Measurements from ENCODE around the gene LYZL4.

Gene LYZL4

GRCh38 chr3:42398080-42398479 lies 12.3 kb downstream of the LYZL4 start:
- Histone ChIP-seq H3K36me3 (no peaks in the 10 kb centered on the region), H3K9me3 (ENCODE audit: severe bottlenecking) (peaks cover 2% of the 10 kb centered on the region), H3K27ac (no peak overlapping the region), H3K4me3 (ENCODE audit: low read depth, low read length) (no peak overlapping the region), H3K27me3 (ENCODE audit: insufficient read depth, low read depth, severe bottlenecking) (no peaks in the 10 kb centered on the region)
- DNase-seq: peak; percentile 76
- TF ChIP-seq CTCF (IDR thresholded peaks at IDR 0.05; ENCODE audit: low read depth, low read length): no peak

- H3K27me3 ChIP-seq (ENCODE audit: insufficient read depth, low read depth, severe bottlenecking): no peaks in the 10 kb centered on the region
- TF ChIP-seq CTCF (IDR thresholded peaks at IDR 0.05; ENCODE audit: low read depth, low read length): no peak
- H3K4me3 ChIP-seq (ENCODE audit: low read depth, low read length): no peak overlapping the region
- DNase-seq: no peak
- no peaks in the 10 kb centered on the region for H3K36me3 ChIP-seq
- H3K9me3 ChIP-seq (ENCODE audit: severe bottlenecking): peaks cover 2% of the 10 kb centered on the region
- H3K27ac ChIP-seq: no peak overlapping the region
Measured at GRCh38 chr3:42397644-42398043, 12.8 kb downstream of the LYZL4 start.

- no peak for TF ChIP-seq CTCF (IDR thresholded peaks at IDR 0.05; ENCODE audit: low read depth, low read length)
- no peaks in the 10 kb centered on the region for H3K9me3 ChIP-seq (ENCODE audit: severe bottlenecking)
- no peak for DNase-seq
- no peak overlapping the region for H3K4me3 ChIP-seq (ENCODE audit: low read depth, low read length)
- no peak overlapping the region for H3K27ac ChIP-seq
- no peaks in the 10 kb centered on the region for H3K27me3 ChIP-seq (ENCODE audit: insufficient read depth, low read depth, severe bottlenecking)
- no peaks in the 10 kb centered on the region for H3K36me3 ChIP-seq
Measured at GRCh38 chr3:42394579-42395288, 15.7 kb downstream of the LYZL4 start.

GRCh38 chr3:42387802-42388651 lies 22.4 kb downstream of the LYZL4 start:
- Histone ChIP-seq H3K4me3 (ENCODE audit: low read depth, low read length) (no peak overlapping the region), H3K27me3 (ENCODE audit: insufficient read depth, low read depth, severe bottlenecking) (no peaks in the 10 kb centered on the region), H3K9me3 (ENCODE audit: severe bottlenecking) (no peaks in the 10 kb centered on the region), H3K36me3 (no peaks in the 10 kb centered on the region), H3K27ac (no peak overlapping the region)
- TF ChIP-seq CTCF (IDR thresholded peaks at IDR 0.05; ENCODE audit: low read depth, low read length): no peak
- DNase-seq: no peak

- no peak for TF ChIP-seq CTCF (IDR thresholded peaks at IDR 0.05; ENCODE audit: low read depth, low read length)
- H3K36me3 ChIP-seq: no peaks in the 10 kb centered on the region
- no peak overlapping the region for H3K4me3 ChIP-seq (ENCODE audit: low read depth, low read length)
- no peaks in the 10 kb centered on the region for H3K9me3 ChIP-seq (ENCODE audit: severe bottlenecking)
- DNase-seq: no peak
- H3K27ac ChIP-seq: no peak overlapping the region
- no peaks in the 10 kb centered on the region for H3K27me3 ChIP-seq (ENCODE audit: insufficient read depth, low read depth, severe bottlenecking)
Measured at GRCh38 chr3:42381551-42382082, 28.8 kb downstream of the LYZL4 start.
